Measurements from ENCODE around the gene SLC38A11.
"Not testable (repeated sequence)": the region's sequence is repeated elsewhere in the genome, so short reads cannot be mapped to it uniquely, and the experiment has no call there.

SLC38A11 gene

DNA sequence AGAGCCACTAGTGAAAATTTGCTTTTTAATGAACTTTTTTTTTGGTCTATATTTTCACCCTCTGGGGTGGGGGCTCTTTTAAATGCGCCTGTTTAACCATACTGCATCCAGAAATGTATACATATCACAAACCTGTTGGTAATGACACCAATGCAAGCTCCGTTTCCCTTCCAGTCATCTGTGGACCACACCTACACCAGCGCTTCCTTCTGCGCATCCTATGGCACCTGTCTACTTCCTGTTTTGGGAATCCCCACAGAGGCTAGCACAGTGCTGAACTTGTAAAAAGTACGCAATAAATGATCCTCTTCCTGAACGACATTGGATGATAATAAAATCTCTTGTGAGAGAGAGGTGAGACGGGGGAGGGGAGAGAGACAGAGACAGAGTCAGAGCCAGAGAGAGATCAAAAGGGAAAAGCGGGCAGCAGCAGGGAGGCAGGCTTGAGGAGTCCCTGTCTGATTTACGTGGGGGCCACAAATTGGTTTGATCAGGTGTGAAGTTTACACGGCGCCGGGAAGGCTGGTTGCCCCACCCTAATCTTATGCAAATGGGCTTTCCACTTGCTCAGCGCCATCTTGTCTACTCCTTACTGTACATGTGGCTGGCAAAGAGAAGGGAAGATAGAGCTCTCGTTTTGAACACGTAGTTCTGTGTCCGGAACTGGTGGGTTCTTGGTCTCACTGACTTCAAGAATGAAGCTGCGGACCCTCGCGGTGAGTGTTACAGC is 38.1 kb upstream of the SLC38A11 start:
- no peaks in the 10 kb centered on the region for H3K4me1 ChIP-seq
- H3K4me3 ChIP-seq (ENCODE audit: low read depth, low read length): no peak overlapping the region
- no peaks in the 10 kb centered on the region for H3K9me3 ChIP-seq (ENCODE audit: control insufficient read depth, low read length)
- H3K79me2 ChIP-seq: no peaks in the 10 kb centered on the region
- H2AFZ ChIP-seq: no peak overlapping the region
- no peak overlapping the region for H3K9ac ChIP-seq
- H3K27me3 ChIP-seq (ENCODE audit: control insufficient read depth, insufficient read depth, low read length): no peaks in the 10 kb centered on the region
- no peak for TF ChIP-seq CTCF (IDR thresholded peaks at IDR 0.05)
- no peak overlapping the region for H3K4me2 ChIP-seq (ENCODE audit: low read length)
- no peaks in the 10 kb centered on the region for H3K36me3 ChIP-seq (ENCODE audit: control insufficient read depth, insufficient read depth, low read length)
- H3K27ac ChIP-seq: no peak overlapping the region

DNA sequence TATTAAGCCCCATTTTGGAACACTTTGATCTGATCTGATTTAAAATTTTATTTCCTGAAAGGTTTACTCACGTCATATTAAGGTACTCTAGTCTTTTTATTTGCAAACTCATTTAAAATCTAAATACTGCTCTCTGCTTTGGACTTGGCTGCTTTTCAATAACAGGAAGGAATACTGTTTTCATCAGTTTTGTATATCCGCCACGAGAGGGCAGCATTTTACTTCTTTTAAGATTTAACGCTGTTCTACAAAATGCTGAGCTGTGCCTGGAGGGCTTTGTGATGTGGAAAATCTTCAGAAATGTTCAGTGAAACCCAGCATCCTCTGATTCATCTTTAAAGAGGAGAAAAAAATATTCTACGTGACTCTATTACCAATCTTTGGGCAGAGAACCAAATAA is 37.5 kb upstream of the SLC38A11 start:
- no peak overlapping the region for H3K4me2 ChIP-seq (ENCODE audit: low read length)
- no peak overlapping the region for H3K9ac ChIP-seq
- no peak overlapping the region for H3K27ac ChIP-seq
- peak; percentile 55 for TF ChIP-seq CTCF (IDR thresholded peaks at IDR 0.05)
- H3K27me3 ChIP-seq (ENCODE audit: control insufficient read depth, insufficient read depth, low read length): no peaks in the 10 kb centered on the region
- no peaks in the 10 kb centered on the region for H3K36me3 ChIP-seq (ENCODE audit: control insufficient read depth, insufficient read depth, low read length)
- H3K4me3 ChIP-seq (ENCODE audit: low read depth, low read length): no peak overlapping the region
- H3K79me2 ChIP-seq: no peaks in the 10 kb centered on the region
- no peaks in the 10 kb centered on the region for H3K9me3 ChIP-seq (ENCODE audit: control insufficient read depth, low read length)
- no peak overlapping the region for H2AFZ ChIP-seq
- H3K4me1 ChIP-seq: no peaks in the 10 kb centered on the region

DNA sequence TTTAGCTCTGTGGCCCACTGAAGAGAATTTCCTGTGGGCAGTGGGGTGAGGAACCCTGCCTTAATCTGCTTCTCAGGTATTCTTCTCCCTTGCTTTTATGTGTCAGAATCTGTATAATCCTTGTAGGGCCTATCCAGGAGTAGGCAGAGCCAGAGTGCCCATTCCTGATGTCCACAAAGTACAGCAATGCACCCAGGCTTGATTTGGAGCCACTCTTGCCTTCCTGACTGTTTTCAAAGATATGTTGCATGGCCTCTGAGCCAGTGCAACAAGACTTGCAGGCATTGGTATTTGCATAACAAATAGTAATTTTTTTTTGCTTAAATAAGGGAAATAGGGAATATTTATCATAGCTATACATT is 36.7 kb upstream of the SLC38A11 start:
- not testable (repeated sequence) for H3K9ac ChIP-seq, H3K27ac ChIP-seq

DNA sequence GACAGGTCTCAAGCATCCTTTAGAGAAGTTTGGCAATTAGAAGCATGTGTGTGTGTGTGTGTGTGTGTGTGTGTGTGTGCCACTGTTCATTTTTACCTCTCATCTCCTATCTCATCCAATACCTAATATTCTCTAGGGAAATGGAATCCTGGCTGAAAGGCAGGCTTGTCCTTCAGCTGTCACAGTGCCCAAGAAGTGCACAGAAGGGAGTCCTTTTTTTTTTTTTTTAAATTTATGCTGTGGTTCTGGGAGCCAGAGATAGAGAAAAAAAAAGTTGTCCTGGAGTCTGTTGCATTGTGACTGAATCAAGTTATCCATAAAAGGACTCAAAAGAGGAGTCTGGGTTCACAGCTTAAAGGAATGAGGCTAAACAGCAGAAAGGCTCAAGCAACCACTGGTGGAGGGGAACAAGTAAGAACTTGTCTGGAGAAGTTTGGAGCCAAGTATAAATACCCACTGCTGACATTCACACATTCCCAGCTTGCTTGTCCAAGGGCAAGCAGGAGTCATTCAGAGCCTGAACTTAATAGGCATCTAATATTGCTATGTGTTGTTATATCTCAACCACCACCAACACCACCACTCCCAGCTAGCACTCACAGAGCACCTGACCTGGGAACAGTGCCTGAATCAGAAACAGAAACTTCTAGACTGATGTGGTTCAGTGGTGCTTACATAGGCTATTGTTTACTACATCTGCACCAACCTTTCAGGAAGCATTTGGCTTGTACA is 36.2 kb upstream of the SLC38A11 start:
- H3K9me3 ChIP-seq (ENCODE audit: control insufficient read depth, low read length); H2AFZ ChIP-seq; H3K27ac ChIP-seq; H3K79me2 ChIP-seq; H3K27me3 ChIP-seq (ENCODE audit: control insufficient read depth, insufficient read depth, low read length); H3K4me1 ChIP-seq; H3K9ac ChIP-seq; H3K4me2 ChIP-seq (ENCODE audit: low read length); H3K4me3 ChIP-seq (ENCODE audit: low read depth, low read length); H3K36me3 ChIP-seq (ENCODE audit: control insufficient read depth, insufficient read depth, low read length): not testable (repeated sequence)

More for the DNA sequence above, 36.7 kb upstream of the SLC38A11 start:
- not testable (repeated sequence) for H3K36me3 ChIP-seq (ENCODE audit: control insufficient read depth, insufficient read depth, low read length); H2AFZ ChIP-seq; H3K4me1 ChIP-seq; H3K4me3 ChIP-seq (ENCODE audit: low read depth, low read length); H3K79me2 ChIP-seq; H3K9me3 ChIP-seq (ENCODE audit: control insufficient read depth, low read length); H3K27me3 ChIP-seq (ENCODE audit: control insufficient read depth, insufficient read depth, low read length); H3K4me2 ChIP-seq (ENCODE audit: low read length)

- H3K36me3 ChIP-seq (ENCODE audit: control insufficient read depth, insufficient read depth, low read length); H3K9ac ChIP-seq; H3K4me1 ChIP-seq; H3K4me2 ChIP-seq (ENCODE audit: low read length); H3K9me3 ChIP-seq (ENCODE audit: control insufficient read depth, low read length); H3K4me3 ChIP-seq (ENCODE audit: low read depth, low read length); H3K27ac ChIP-seq; H3K27me3 ChIP-seq (ENCODE audit: control insufficient read depth, insufficient read depth, low read length); H3K79me2 ChIP-seq; H2AFZ ChIP-seq: not testable (repeated sequence)
These were observed 35.6 kb upstream of the SLC38A11 start for GRCh38 chr2:164990953-164991352.

DNA sequence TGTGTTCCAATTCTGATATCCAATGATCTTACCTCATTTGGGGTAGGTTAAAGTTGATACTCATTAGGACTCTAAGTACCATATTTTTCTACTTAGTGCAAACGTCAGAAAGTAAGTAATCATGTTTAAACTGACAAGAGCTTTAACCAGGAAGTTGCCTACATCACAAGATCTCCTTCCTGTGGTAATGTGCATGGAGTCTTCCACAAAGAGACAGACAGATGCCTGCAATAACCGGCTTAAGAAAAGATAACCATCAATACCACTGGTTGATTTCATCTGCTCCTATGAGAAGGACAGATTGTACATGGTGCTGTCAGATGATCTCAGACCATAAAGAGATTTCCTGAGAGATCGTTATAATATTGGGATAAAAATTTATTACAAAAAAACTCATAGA is 33.5 kb upstream of the SLC38A11 start:
- not testable (repeated sequence) for H3K79me2 ChIP-seq; H3K4me3 ChIP-seq (ENCODE audit: low read depth, low read length); H3K27ac ChIP-seq; H3K27me3 ChIP-seq (ENCODE audit: control insufficient read depth, insufficient read depth, low read length); H3K4me1 ChIP-seq; H2AFZ ChIP-seq; H3K9me3 ChIP-seq (ENCODE audit: control insufficient read depth, low read length); H3K36me3 ChIP-seq (ENCODE audit: control insufficient read depth, insufficient read depth, low read length); H3K9ac ChIP-seq; H3K4me2 ChIP-seq (ENCODE audit: low read length)

DNA sequence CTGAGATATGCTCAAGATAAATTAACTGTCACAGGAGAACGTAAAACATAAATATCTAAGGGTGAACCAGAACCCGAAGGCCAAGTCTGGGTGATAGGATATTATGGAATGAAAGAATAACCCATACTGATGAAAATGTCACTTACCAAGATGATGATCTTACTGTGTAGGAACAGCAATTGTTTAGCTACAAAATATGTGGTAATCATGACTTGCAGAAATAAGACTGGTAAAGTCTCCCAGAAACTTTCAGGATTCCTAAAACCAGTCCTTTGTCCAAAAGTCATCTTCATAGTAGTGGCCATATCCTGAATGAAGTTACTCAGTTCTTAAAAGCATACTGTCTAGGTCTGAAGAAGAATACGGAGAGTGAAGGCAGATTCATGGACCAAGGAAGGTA is 30.7 kb upstream of the SLC38A11 start:
- H2AFZ ChIP-seq; H3K36me3 ChIP-seq (ENCODE audit: control insufficient read depth, insufficient read depth, low read length); H3K4me3 ChIP-seq (ENCODE audit: low read depth, low read length); H3K4me2 ChIP-seq (ENCODE audit: low read length); H3K79me2 ChIP-seq; H3K4me1 ChIP-seq; H3K27ac ChIP-seq; H3K9me3 ChIP-seq (ENCODE audit: control insufficient read depth, low read length); H3K27me3 ChIP-seq (ENCODE audit: control insufficient read depth, insufficient read depth, low read length); H3K9ac ChIP-seq: not testable (repeated sequence)

Data from parathyroid adenoma (tissue), 2 donors.